ENCODE data around the gene CLK1. TPM values are rescaled to one million over a fixed set of nuclear protein-coding genes. Genes with fewer than 3 reads are reported as not detected.
A peak's percentile ranks its signal among the peaks of the same experiment; 100 is the strongest.

The CLK1 gene
- total RNA-seq, 1 experiment from 2014 or later, result 46.6 TPM

- in situ Hi-C loops (cut with HindIII; ENCODE audit: low pct_unique_long_range_greater_than_20kb, low sequenced_read_pairs), result no loop called here
- no peak for TF ChIP-seq CTCF (IDR thresholded peaks at IDR 0.05)
- intact Hi-C loops (cut with micrococcal nuclease; ENCODE audit: unreplicated experiment), result no loop called here
- no peaks in the 10 kb centered on the region for H3K9me3 ChIP-seq (ENCODE audit: control insufficient read depth, insufficient read depth, low read depth, low read length)
- DNase-seq (ENCODE audit: low read depth, low spot score) (no peak), ATAC-seq (no peak)
- H3K4me1 ChIP-seq (ENCODE audit: control insufficient read depth, insufficient read depth, low read length), result peaks cover 4% of the 10 kb centered on the region; the same call in 1 of the 2 replicates
- ChIA-PET CTCF (no interaction called here), POLR2A (interaction anchor here (0.5 to 0.6 kb wide), 2 partner anchors 21 to 179 kb away, joined by 3 to 4 read pairs; no protein-coding TSS in a partner anchor)
- no peaks in the 10 kb centered on the region for H3K27me3 ChIP-seq (ENCODE audit: control insufficient read depth, insufficient read depth, low read length)
- no peaks in the 10 kb centered on the region; the same call in 1 of the 2 replicates for H3K36me3 ChIP-seq (ENCODE audit: control insufficient read depth, insufficient read depth, low read length)
- H3K4me3 ChIP-seq (ENCODE audit: low read depth in 2 of 2, low read length in 2 of 2), result no peak overlapping the region
- no TSS peak for BruUV-seq (replicated peaks)
- H3K27ac ChIP-seq (ENCODE audit: low read length), result no peak overlapping the region
Observed at GRCh38 chr2:200869014-200869413, 4.6 kb upstream of the CLK1 start.

GRCh38 chr2:200863782-200864175, 679 bp downstream of the CLK1 start:
- Histone ChIP-seq H3K4me1 (ENCODE audit: control insufficient read depth, insufficient read depth, low read length) (peaks cover 23% of the 10 kb centered on the region), H3K4me3 (ENCODE audit: low read depth in 2 of 2, low read length in 2 of 2) (peak overlapping the region; percentile 93 to 97), H3K9me3 (ENCODE audit: control insufficient read depth, insufficient read depth, low read depth, low read length) (no peaks in the 10 kb centered on the region), H3K27ac (ENCODE audit: low read length) (peak overlapping the region; percentile 99), H3K27me3 (ENCODE audit: control insufficient read depth, insufficient read depth, low read length) (no peaks in the 10 kb centered on the region), H3K36me3 (ENCODE audit: control insufficient read depth, insufficient read depth, low read length) (peaks cover 23% of the 10 kb centered on the region)
- BruUV-seq (replicated peaks), result no TSS peak
- in situ Hi-C loops (cut with HindIII; ENCODE audit: low pct_unique_long_range_greater_than_20kb, low sequenced_read_pairs), result no loop called here
- TF ChIP-seq SIN3A (IDR thresholded peaks at IDR 0.05; ENCODE audit: borderline replicate concordance, insufficient read depth, low read depth, low read length) (0 out of 2 replicates have a peak, but pooled peaks have one; percentile 25), CTCF (IDR thresholded peaks at IDR 0.05) (no peak), REST (IDR thresholded peaks at IDR 0.05; ENCODE audit: insufficient read depth in 1 of 2, low read depth in 2 of 2, low read length in 1 of 2) (no peak), POLR2AphosphoS5 (IDR thresholded peaks at IDR 0.05; ENCODE audit: low read depth, low read length) (no peak), TCF7L2 (IDR thresholded peaks at IDR 0.05; ENCODE audit: low read depth, low read length) (no peak)
- ChIA-PET POLR2A (interaction anchor here (0.6 to 1.2 kb wide), 4 partner anchors 11 to 397 kb away, joined by 3 to 7 read pairs (median 3); partner anchors contain the start of genes BZW1, NIF3L1 and PPIL3), CTCF (no interaction called here)
- 0 out of 2 replicates have a peak, but pooled peaks have one; percentile 14 for ATAC-seq
- no peak for DNase-seq (ENCODE audit: low read depth, low spot score)
- intact Hi-C loops (cut with micrococcal nuclease; ENCODE audit: unreplicated experiment), result loop anchor here (5.0 kb wide), 1 partner anchor 151 kb away; no protein-coding TSS in a partner anchor

All from Panc1 (cell line).